IPS DF 4.7 (cell line): ENCODE measurements around the gene SLC6A12.

Experiments used
- DNase-seq: peaks from one replicate; pipeline ENCODE4 v3.0.0-alpha.2; 2013; ENCODE audit warnings: low spot score; ENCODE audit errors: extremely low read depth

Gene SLC6A12

GRCh38 chr12:234891-235415, 21.0 kb upstream of the SLC6A12 start:
- DNase-seq: no peak

- DNase-seq: no peak
Observed at GRCh38 chr12:234019-234418, 20.1 kb upstream of the SLC6A12 start.

GRCh38 chr12:233615-233968, 19.6 kb upstream of the SLC6A12 start:
- DNase-seq: no peak

- no peak for DNase-seq
Observed at GRCh38 chr12:232731-233614, 19.0 kb upstream of the SLC6A12 start.

GRCh38 chr12:230925-231671, 17.1 kb upstream of the SLC6A12 start:
- DNase-seq: no peak

GRCh38 chr12:229441-230191, 15.7 kb upstream of the SLC6A12 start:
- no peak for DNase-seq

- DNase-seq: no peak
Observed at GRCh38 chr12:228846-229200, 14.9 kb upstream of the SLC6A12 start.

- no peak for DNase-seq
Observed at GRCh38 chr12:227923-228845, 14.2 kb upstream of the SLC6A12 start.

- no peak for DNase-seq
Observed at GRCh38 chr12:227286-227915, 13.4 kb upstream of the SLC6A12 start.

GRCh38 chr12:226401-226800, 12.4 kb upstream of the SLC6A12 start:
- no peak for DNase-seq

- no peak for DNase-seq
Observed at GRCh38 chr12:225012-225411, 11.1 kb upstream of the SLC6A12 start.

GRCh38 chr12:224330-224729, 10.4 kb upstream of the SLC6A12 start:
- DNase-seq: no peak

- no peak for DNase-seq
Observed at GRCh38 chr12:223841-224240, 9.9 kb upstream of the SLC6A12 start.

GRCh38 chr12:221736-222135, 7.8 kb upstream of the SLC6A12 start:
- DNase-seq: no peak

- no peak for DNase-seq
Observed at GRCh38 chr12:220946-221550, 7.1 kb upstream of the SLC6A12 start.

GRCh38 chr12:220491-220890, 6.5 kb upstream of the SLC6A12 start:
- DNase-seq: no peak

GRCh38 chr12:219891-220352, 6.0 kb upstream of the SLC6A12 start:
- DNase-seq: peak; percentile 76

- no peak for DNase-seq
Observed at GRCh38 chr12:218728-219590, 5.0 kb upstream of the SLC6A12 start.

GRCh38 chr12:218221-218620, 4.3 kb upstream of the SLC6A12 start:
- DNase-seq: no peak
